ENCODE results near the gene GAL.

GAL gene

DNA sequence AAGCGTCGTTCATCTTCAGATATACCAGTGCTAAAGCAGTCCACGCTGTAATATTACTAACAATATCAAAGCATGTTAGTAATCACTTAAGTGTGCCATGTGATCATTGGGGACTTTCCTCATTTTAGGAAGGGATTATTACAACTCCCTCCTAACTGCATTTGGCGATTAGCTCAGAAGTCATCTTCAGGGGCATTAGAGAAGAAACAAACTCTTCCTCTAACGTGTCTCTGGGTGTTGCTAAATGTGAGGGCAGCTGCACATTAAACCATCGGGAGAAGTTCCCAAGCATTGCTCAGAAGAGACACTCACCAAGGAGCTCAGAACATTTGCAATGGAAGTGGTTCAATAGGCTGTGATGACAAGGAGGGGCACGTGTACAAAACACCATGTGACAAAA, 49.8 kb downstream of the GAL start:
- no peak overlapping the region for H3K9ac ChIP-seq (ENCODE audit: insufficient read length, low read depth)
- no peaks in the 10 kb centered on the region for H3K9me3 ChIP-seq (ENCODE audit: insufficient read depth, low read length)
- TF ChIP-seq ZNF274 (IDR thresholded peaks at IDR 0.05; ENCODE audit: low read depth, low read length) (no peak), SUZ12 (IDR thresholded peaks at IDR 0.05; ENCODE audit: extremely low read depth, insufficient read depth, insufficient read length) (no peak), YY1 (IDR thresholded peaks at IDR 0.05; ENCODE audit: insufficient read depth, insufficient read length) (no peak)
- H3K4me3 ChIP-seq (ENCODE audit: insufficient read length, low read depth) = no peak overlapping the region
- DNase-seq (ENCODE audit: low read depth, low spot score) = no peak
- no peaks in the 10 kb centered on the region for H3K27me3 ChIP-seq (ENCODE audit: insufficient read depth, insufficient read length)
- peaks cover 8% of the 10 kb centered on the region for H3K36me3 ChIP-seq (ENCODE audit: insufficient read depth, insufficient read length, low read length)
- H3K4me1 ChIP-seq (ENCODE audit: insufficient read depth, insufficient read length) = no peaks in the 10 kb centered on the region

DNA sequence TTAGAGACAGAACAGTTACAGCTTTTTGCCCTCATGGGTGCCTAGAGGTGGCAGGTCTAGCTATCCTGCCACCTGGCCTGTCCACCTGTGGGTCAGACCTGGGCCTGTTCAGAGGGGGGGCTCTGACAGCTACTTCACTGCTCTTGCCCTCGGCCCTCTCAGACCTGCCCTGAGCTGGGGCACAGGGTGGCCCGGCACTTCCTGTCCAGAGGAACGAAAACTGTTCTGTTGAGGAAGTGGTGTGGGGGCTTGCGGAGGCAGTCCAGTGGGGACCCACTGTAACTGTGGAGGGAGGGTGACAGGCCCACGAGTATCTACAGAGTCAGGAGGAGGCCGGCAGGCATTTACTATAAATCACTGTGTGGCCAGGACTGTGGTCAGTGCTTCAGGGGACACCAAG, 50.8 kb downstream of the GAL start:
- H3K9ac ChIP-seq (ENCODE audit: insufficient read length, low read depth) = no peak overlapping the region
- no peaks in the 10 kb centered on the region for H3K9me3 ChIP-seq (ENCODE audit: insufficient read depth, low read length)
- TF ChIP-seq SUZ12 (IDR thresholded peaks at IDR 0.05; ENCODE audit: extremely low read depth, insufficient read depth, insufficient read length) (no peak), YY1 (IDR thresholded peaks at IDR 0.05; ENCODE audit: insufficient read depth, insufficient read length) (no peak), ZNF274 (IDR thresholded peaks at IDR 0.05; ENCODE audit: low read depth, low read length) (no peak)
- no peak for DNase-seq (ENCODE audit: low read depth, low spot score)
- H3K4me3 ChIP-seq (ENCODE audit: insufficient read length, low read depth) = no peak overlapping the region
- H3K36me3 ChIP-seq (ENCODE audit: insufficient read depth, insufficient read length, low read length) = peaks cover 8% of the 10 kb centered on the region
- H3K4me1 ChIP-seq (ENCODE audit: insufficient read depth, insufficient read length) = no peaks in the 10 kb centered on the region
- no peaks in the 10 kb centered on the region for H3K27me3 ChIP-seq (ENCODE audit: insufficient read depth, insufficient read length)

DNA sequence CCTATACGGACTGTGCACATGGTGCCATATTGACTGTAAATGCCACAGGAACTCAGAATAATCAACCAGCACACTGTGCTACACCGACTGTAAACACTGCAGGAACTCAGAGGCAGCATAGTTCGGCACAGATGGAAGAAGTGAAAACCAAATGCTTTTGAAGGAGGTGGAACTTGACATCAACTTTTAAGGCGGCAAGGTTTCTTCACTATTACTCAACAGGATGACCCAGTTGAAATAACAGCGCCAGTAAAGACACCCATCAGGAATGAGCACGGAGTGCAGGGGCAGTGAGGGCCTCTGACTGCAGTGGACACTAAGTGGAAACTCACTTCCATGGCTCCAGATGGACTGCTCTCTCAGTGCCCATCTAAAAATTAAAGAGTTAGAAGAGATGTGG, 51.3 kb downstream of the GAL start:
- H3K4me3 ChIP-seq (ENCODE audit: insufficient read length, low read depth) = no peak overlapping the region
- peaks cover 8% of the 10 kb centered on the region for H3K36me3 ChIP-seq (ENCODE audit: insufficient read depth, insufficient read length, low read length)
- H3K27me3 ChIP-seq (ENCODE audit: insufficient read depth, insufficient read length) = no peaks in the 10 kb centered on the region
- TF ChIP-seq SUZ12 (IDR thresholded peaks at IDR 0.05; ENCODE audit: extremely low read depth, insufficient read depth, insufficient read length) (no peak), ZNF274 (IDR thresholded peaks at IDR 0.05; ENCODE audit: low read depth, low read length) (no peak), YY1 (IDR thresholded peaks at IDR 0.05; ENCODE audit: insufficient read depth, insufficient read length) (no peak)
- no peak overlapping the region for H3K9ac ChIP-seq (ENCODE audit: insufficient read length, low read depth)
- H3K9me3 ChIP-seq (ENCODE audit: insufficient read depth, low read length) = no peaks in the 10 kb centered on the region
- no peaks in the 10 kb centered on the region for H3K4me1 ChIP-seq (ENCODE audit: insufficient read depth, insufficient read length)
- no peak for DNase-seq (ENCODE audit: low read depth, low spot score)
